Muscle of arm (tissue), 12 donors: Measurements from ENCODE around the gene ARHGAP42. TPM values are rescaled to one million over a fixed set of nuclear protein-coding genes. Genes with fewer than 3 reads are reported as not detected.

Experiments used
- DNase-seq: peaks from one replicate; pipeline ENCODE4 v3.0.0-alpha.2; 2013
- polyA plus RNA-seq, 12 donors: library from polyadenylated mRNA; unstranded; fragments of 120-200 nt; gene quantifications; one replicate each; pipeline ENCODE4 v1.2.1, GENCODE V29; 2013; ENCODE audit not compliant: insufficient read length in 12 of 12

Gene ARHGAP42
- polyA plus RNA-seq, 12 donors, result 12.7 to 37.3 (median 30.1) TPM; not detected in 1

DNA sequence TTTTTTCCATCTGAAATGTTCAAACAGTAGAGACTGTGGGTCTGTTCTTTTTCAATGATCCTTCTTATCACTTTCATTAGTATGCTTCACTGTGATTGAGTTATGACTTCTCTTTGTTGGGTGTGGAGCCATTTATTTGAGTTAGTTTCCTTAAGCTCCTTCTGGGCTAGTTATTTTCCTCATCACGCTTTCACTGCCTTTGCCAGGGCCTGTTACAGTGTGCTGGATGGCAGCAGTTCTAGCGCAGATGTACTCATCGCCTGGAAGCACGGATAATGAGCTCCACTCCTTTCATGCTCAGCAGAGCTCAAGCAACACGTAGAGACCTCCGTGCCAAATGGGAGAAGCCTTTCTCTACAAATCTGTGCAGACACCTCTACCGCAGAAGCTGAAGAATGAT, 7.0 kb upstream of the ARHGAP42 start:
- DNase-seq, result no peak

DNA sequence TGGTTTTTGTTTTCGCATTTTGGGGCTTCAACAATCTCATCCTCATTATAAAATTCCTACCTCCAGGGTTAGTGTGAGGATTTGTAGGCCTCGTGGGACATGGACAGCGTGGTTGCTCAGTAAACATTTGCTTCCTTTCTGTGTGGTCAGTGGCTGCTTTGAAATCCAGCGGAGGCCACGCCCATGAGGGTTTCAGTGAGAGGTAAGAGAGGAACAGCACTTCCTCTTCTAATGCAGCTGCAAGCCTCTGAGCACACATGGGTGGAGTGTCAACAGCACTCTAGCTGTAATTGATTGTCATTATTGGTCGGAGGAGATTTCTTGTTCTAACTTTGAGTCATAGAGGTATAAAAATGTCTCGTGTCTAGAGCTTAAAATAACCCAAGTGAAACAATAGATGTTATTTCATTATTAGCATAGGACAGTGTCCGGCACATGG, 6.0 kb upstream of the ARHGAP42 start:
- DNase-seq, result no peak

DNA sequence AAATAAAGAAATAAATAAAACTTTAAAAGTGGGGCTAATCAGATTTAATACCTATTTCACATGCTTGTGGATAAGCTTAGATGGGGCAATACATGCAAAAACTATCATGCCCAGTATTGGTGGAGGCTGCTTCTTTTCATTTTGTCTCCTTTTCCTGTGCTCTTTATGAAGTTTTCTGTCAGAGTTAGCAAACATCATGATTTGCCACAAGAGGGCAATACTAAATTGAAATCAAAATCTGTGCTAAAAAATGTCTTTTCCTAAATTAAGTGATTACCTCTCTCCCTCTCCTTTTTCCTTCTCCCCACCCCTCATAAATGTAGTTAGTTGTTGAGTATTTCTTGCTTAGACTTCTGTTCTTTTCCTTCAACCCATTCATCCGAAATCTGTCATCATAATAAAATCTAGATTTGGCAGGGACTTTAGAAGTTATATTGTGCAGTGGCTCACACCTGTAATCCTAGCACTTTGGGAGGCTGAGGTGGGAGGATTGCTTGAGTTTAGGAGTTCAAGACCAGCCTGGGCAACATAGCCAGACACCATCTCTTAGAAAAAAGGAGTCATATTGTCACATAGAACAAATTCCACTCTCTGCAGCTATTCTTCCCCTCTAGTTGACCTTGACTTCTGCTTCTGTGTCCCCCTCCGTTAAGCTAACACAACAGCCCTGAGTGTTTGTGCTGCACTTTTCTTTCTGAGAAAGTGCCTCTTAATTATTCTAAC, 4.7 kb upstream of the ARHGAP42 start:
- no peak for DNase-seq

DNA sequence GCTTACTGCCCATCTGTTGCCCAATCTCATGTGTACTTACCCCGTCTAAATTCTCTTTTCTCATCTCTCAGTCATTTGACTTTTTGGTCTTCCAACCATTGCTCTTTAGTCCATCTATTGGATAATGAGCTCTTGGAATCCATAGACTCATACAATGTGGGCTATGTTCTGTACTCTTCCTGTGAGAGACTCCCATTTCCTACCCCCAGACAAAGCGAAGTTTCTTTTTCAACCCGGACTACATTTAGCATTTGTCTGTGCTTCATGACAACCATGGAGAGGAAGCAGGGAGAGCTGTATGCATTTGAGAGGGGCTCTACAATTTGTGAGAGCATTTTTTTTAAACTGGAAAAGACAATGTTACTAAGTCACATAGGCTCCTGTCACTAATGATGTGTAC, 4.0 kb upstream of the ARHGAP42 start:
- no peak for DNase-seq

DNA sequence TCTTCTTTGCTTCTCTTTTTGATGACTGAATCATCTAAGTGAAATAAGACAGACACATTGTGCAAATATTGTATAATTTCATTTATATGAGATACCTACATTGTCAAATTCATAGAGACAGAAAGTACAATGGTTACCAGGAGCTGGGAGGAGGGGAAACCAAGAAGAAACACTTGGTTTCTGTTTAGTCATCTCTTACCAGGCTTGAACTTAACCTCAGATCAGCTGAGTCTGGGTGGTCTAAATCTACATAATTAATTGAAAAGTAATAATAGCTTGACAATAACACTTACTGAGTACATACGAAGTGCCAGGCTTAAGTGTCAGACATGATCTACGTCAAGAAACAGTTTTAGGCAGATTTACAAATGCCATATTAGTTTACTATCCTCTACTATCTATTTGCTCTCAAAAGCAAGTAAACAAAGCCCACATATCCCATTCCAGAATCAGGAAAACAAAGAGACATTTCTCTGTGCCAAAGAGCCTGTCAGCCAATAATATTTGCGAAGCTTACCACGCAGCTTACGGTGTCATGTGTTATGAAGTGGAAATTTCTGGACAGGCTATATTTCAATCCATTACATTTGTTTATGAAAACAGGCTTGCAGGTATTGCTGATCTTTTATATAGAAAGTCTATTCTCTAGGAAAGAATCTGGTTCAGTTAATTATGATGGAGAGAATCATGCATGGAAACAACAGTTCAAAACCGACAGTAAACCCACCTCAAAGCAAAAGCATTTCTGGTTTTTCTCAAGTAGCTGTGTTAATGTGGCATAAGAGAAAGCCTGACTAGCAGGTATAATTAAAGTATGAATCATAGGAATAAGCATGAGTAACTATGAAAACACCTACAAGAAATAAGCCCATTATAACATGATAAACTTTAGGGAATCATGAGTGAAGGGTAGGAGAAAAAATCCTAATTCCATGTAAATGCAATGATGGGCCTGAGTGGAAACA, 2.7 kb upstream of the ARHGAP42 start:
- no peak for DNase-seq

DNA sequence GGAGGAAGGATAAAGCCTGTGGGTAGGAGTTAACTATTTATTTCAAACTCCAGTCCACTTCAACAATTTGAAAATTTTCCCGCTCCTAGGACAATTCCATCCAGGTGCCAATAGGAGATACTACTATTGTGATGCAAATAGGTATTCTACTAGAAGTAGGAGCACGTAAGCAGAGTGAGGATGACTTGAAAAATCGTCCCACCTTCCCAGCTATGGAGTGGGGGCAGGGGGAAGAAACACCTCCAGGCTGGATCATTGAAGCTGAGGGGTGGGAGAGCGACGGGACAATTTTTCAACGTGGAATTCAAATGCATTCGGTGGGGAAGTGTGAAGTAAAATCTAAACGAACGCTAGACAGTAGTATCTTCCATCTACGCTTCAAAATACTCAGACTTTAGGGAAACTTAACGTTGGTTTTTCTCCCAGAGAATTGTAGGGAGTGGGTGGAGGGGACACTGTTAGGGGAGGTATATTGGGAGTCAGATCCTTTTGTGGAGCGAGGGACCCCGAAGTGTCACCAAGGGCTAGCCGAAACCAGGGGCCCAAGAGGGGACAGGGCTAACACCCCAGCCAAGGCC, 523 bp upstream of the ARHGAP42 start:
- no peak for DNase-seq

DNA sequence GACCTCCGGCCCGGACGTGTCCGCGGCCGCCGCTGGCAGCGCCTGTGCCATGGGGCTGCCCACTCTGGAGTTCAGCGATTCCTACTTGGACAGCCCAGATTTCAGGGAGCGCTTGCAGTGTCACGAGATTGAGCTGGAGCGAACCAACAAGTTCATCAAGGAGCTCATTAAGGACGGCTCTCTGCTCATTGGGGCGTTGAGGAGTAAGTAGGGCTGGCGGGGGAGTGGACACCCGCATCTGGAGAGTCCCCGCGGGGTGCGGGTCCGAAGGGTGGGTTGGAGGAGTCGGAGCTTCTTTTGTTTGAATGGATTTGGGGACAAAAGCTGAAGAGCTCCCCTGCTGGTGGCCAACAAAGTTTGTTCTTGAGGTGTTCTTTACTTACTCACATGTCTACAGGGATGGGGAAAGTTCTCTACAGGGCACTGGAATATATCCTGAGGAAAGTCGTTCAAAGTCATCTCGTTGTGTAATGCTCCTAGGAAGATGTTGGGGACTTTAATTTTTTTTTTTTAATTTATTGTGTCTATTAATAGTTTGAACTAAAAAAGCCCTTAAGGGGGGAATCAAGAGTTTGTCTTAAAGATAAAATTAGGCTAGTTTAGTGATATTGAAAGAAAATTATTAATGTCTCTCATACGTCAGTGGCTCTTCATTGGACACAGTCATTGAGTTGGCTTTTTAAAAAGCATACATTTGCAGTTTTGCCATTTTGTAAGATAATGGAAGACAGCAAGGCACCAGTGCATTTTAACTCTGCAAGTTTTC, 725 bp downstream of the ARHGAP42 start:
- DNase-seq, result peak; percentile 77

DNA sequence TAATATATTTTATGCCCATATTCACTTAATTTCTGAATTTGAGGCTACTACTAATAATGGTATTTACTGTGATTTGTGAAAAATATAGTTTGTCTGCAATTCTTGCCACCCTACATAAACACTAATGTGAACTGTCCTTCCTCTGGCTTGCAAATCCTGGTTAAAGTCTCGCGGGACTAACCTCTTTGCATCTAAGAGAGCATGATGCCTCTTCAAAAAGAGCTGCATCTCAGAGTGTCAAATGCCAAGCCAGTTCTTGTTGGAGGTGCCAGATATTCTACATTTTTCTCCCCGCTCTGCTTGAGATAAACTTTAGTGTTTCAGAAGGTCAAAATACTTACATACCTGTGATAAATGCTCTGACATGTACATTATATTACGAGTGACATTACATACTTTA, 2.1 kb downstream of the ARHGAP42 start:
- DNase-seq, result no peak

DNA sequence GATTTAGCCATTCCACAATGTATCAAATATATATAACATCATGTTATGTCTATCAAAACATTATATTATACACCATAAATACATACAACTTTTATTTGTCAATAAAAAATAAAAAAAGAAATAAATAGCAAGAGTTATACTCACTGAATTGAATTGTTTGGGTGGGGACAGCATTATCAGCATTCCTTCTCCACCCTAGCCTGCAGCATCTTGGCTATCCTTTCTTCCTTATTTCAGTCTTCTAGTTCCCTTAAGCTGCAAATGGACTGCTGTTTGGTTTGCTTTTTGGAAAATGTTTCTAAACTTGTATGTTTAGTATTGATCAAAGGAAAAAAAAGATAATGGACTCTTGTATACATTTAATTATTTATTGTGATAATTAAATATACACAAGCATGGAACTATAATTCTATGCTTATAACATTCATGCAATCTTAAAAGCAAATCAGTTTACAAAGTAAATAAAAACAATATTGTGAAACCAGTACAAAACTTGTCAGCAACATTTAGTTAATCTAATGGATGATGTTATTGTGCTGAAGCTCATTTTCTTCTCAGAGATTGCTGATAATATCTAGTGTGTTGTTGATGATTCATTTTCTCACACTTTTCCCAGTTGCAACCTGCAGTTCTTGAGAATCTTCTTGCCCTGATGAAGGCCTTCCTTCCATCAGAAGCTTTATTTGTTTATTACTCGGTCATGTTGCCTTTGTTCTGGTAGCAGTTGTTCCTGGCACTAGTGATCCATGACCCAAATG, 5.0 kb downstream of the ARHGAP42 start:
- DNase-seq, result no peak

DNA sequence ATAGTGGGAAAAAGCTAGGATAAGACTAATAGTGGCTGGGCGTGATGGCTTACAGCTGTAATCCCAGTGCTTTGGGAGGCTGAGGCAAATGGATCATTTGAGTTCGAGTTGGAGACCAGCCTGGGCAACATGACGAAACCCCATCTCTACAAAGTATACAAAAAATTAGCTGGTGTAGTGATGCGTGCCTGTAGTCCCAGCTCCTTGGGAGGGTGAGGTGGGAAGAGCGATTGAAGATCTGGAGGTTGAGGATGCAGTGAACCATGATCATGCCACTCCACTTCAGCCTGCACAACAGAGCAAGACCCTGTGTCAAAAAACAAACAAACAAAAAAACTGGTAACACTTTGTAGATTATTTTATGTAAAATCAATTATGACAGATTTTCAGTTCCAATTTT, 8.8 kb downstream of the ARHGAP42 start:
- DNase-seq, result no peak

DNA sequence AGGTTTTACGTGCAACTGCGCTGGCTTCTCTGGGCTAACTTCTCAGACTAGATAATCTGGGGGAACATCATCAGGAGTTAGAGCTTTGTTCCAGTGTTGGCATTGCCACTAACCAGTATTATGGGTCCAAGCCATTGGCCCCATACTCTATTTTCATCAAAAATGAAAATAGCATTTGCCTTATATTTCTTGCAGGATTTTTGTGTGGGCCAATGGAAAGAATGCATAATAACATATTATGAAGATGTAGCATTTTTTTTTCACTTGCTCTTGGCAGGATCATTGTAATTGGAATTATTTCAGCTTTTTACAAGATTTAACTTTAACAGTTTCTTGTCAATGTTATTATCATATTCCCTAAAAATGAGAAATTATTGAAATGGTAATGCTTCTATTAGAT, 16.1 kb downstream of the ARHGAP42 start:
- DNase-seq, result no peak

DNA sequence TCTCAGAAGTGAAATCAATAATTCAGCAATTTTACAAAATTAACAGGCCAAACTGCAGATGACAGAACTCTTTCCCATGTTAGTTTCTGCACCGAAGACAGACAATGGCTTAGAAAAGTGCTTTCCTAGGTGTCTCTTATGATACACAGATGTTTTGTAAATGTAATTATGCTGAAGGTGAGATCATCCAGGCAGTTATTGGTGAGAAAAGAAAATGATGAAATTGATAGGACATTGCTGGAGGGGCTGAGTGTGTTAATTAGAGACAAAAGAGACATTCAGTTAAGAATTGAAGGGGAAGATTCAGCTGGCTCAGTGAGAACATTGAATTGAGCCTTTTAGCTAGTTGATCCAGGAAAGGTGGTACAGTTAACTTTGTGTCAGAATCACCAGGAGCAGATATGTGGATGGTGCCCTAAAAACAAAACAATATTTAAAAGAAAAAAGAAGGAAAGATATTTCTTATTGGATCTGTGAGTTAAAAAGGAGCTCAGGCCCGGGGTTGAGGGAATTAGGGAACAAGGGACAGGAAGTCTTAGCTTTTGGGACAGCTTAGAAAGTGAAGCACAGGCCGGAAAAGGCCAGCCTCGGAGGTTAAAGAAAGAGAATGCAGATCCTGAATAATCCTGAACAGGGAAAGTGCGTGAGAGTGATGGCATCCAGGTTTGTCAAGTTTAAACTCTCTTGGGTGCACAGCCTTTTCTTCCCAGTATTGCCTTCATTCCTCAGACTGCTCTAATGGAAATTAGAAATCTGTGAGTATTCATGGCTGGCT, 16.9 kb downstream of the ARHGAP42 start:
- no peak for DNase-seq

DNA sequence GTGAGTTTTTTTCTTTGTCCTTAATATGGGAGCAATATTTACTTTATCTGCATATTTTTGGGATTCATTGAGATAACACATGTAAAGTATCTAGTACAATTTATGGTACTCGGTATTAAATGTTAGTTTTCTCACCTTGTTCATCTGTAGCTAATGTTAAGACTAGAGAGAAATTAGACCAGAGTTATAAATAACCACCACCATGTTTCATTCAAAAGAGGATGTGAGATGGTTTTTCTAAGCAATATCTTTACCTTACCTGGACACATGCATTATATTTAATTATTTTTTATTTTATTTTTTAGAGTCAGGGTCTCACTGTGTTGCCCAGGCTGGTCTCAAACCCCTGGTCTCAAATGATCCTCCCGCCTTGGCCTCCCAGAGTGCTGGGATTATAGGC, 18.4 kb downstream of the ARHGAP42 start:
- DNase-seq, result no peak

DNA sequence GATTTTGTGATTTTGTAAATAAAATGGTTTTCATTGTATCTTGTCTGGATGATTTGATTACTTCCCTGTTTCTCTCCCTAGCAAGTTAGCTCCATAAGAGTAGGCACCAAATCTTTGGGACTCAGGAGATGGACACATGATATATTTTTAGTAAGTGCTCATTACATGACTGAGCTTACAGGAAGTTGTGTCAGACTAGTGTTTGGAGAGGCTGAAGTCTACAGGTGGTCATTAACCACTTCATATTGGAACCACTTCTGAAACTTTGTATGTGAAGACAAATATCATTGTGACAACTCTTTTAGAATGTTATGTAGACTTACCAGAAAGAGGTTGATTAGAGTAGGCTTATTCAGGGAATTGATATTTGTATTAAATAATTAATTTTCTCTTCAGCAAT, 19.1 kb downstream of the ARHGAP42 start:
- DNase-seq, result no peak

DNA sequence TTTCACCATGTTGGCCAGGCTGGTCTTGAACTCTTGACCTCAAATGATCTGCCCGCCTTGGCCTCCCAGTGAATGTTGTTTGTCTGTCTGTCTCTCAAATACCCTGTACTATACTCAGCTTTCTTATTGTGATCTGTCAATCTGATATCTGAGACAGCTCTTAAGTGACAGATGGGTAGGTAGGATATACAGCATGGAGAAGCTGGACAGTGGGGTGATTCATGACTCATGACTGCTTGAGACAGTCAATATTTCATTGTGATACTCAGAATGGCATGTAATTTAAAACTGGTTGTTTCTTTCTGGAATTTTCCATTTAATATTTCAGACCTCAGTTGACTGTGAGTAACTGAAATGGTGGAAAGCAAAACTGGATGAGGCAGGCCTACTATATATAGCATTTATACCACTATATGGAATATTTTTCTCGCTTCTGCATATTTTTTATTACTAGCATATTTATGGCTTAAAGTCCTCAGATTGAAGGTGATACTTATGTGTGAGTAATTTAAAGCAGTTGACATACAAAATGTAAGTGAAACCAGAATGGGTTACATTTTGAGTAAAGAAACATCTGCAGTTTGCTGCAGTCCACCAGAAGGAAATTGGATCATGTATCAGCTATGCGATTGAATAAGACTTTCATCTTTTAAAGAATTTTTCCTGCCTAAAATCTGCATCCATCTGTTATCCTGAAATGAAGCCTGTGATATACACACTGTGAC, 22.3 kb downstream of the ARHGAP42 start:
- no peak for DNase-seq

DNA sequence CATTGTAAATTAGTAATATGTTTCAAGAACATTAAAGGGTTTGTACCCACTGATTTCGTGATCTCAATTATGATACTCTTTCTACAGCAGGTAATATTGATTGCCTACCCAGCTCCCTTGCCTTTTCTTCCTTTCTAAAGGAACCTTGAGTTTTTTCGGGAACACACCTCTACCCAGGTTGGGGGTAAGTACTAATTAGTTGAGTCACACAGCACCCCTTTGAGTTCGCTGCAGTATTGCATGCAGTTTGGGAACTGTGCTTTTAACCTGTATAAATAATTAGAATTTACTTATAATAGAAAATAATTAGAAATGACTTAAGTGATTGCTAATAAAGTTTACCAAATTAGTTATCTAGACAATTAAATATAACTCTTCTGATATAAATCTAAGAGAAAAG, 24.9 kb downstream of the ARHGAP42 start:
- no peak for DNase-seq

DNA sequence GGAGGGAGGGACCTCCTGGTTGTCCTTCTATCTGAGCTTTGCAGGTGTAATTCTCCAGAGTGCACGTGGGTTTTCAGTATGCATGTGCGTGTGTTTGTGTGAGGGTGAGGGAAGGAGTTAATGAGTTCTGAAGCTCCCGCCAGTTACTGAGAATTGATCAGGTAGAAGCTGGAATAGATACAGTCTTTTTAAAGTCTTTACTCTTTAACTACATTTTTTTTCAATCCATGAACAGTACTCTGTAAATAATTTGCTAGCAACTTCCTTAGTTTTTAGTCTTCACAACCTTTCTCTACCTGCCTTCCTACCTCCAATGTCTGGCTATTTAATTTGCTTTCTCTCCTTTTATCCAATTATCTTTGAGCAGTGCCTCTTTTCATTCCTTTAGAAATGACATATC, 25.5 kb downstream of the ARHGAP42 start:
- DNase-seq, result no peak

DNA sequence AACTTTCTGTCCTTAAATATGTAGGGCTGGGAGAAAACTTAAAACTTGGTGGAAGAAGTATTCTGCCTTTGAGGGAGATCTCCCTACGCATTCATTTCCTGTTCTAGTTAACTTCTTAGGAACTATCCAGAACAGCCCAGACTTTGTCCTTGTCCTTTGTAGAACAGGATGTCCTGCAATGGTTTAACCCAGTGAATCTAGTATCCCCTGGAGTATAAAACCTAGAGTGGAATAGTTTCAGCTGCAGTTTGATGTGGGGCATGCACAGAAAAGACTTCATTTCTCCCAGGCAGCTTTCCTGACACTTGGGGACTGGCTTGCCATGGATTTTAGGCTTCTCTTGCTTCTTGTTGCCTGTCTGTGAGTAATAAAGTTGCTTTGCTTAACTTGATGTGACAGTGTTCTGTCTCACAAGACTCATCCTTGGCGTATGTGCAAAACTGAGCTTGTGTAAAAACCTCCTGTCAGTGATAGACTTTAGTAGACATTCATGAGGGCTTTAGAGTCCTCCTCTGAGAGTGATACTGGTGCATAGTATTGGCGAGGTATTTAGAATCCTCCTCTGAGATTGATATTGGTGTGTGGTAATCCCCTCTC, 28.2 kb downstream of the ARHGAP42 start:
- DNase-seq, result no peak

DNA sequence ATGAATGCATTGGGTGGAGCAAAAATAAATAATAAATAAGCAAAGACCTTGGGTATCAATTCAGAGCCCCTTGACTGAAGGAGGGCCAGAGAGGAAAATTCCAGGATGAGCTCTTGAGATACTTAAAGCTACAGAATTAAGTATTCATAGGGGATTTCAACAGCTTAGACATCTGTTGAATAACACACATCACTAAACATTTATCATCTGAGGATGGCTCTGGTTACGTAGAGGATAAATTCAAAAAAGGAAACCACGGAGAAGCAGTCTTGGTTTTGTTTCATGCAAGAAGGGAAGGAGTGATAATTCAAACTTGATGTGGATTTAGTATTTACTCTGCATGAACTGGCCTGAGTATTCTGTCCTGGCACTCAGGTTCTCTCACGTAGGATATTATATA, 29.8 kb downstream of the ARHGAP42 start:
- DNase-seq, result no peak
